LNCAP (cell line): ENCODE results near the gene TRIAP1.

Source experiments
- TF ChIP-seq, protein P1 (sequence below): fragments of 450-650 bp; IDR thresholded peaks from 2 replicates; pipeline ENCODE4 v1.5.1; 2017; ENCODE audit warnings: mild to moderate bottlenecking

The TRIAP1 gene

GRCh38 chr12:120416490-120417216, 29.5 kb downstream of the TRIAP1 start:
- TF ChIP-seq, protein P1, sequence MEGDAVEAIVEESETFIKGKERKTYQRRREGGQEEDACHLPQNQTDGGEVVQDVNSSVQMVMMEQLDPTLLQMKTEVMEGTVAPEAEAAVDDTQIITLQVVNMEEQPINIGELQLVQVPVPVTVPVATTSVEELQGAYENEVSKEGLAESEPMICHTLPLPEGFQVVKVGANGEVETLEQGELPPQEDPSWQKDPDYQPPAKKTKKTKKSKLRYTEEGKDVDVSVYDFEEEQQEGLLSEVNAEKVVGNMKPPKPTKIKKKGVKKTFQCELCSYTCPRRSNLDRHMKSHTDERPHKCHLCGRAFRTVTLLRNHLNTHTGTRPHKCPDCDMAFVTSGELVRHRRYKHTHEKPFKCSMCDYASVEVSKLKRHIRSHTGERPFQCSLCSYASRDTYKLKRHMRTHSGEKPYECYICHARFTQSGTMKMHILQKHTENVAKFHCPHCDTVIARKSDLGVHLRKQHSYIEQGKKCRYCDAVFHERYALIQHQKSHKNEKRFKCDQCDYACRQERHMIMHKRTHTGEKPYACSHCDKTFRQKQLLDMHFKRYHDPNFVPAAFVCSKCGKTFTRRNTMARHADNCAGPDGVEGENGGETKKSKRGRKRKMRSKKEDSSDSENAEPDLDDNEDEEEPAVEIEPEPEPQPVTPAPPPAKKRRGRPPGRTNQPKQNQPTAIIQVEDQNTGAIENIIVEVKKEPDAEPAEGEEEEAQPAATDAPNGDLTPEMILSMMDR, result no peak

DNA sequence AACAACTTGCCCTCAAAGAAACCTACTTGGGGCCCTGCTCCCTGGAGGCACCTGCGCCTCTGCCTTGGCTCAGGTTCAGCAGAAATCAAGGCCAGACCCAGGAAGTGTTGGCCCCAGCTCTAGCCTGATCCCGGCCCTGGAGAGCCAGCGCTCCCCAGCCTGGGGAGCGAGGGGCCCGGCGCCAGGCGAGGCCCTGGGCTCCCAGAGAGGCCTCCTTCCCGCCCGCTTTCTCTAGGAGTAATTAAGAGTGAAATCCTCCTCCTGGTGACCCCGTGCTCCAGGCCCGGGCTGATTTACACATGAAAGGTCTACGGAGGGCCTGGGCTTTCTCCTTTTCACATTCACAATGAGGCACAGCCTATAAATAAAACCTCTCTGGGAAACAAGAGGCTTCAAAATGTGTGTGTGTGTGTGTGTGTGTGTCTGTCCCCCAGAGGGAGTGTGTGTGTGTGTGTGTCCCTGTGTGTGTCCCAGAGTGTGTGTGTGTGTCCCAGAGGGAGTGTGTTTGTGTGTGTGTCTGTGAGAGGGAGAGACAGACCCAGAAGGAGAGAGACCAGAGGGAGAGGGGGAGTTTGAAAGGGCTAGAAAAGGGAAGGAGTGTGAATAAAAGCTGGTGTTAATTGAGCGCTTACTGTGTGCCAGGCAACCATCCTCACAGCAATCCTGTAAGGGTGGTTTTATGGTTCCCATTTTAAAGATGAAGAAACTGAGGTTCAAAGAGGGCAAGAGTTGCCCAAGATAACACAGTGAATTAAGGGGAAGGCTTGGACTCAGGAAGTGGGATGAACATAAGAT, 32.1 kb downstream of the TRIAP1 start:
- TF ChIP-seq, protein P1, result no peak

GRCh38 chr12:120412421-120412820, 33.8 kb downstream of the TRIAP1 start:
- TF ChIP-seq, protein P1, result no peak

- TF ChIP-seq, protein P1, result no peak
Measured at GRCh38 chr12:120408771-120409170, 37.4 kb downstream of the TRIAP1 start.

GRCh38 chr12:120406553-120406952, 39.6 kb downstream of the TRIAP1 start:
- TF ChIP-seq, protein P1, result no peak

- TF ChIP-seq, protein P1, result no peak
Measured at GRCh38 chr12:120406069-120406468, 40.1 kb downstream of the TRIAP1 start.

GRCh38 chr12:120404271-120404670, 41.9 kb downstream of the TRIAP1 start:
- TF ChIP-seq, protein P1, result no peak
